Measurements from ENCODE around the gene PRKCH. TPM values are rescaled to one million over a fixed set of nuclear protein-coding genes. Genes with fewer than 3 reads are reported as not detected.

PRKCH gene
- total RNA-seq, 1 donor from 2014 or later = 9.0 TPM

GRCh38 chr14:61342932-61343331 is 21.6 kb downstream of the PRKCH start:
- H3K36me3 Mint-ChIP-seq = no peaks in the 10 kb centered on the region
- H3K27ac Mint-ChIP-seq = no peak overlapping the region
- peaks cover 18% of the 10 kb centered on the region for H3K4me1 Mint-ChIP-seq
- no peak for TF ChIP-seq CTCF (IDR thresholded peaks at IDR 0.05; ENCODE audit: unreplicated experiment)
- H3K9me3 Mint-ChIP-seq = no peaks in the 10 kb centered on the region
- no peaks in the 10 kb centered on the region for H3K27me3 Mint-ChIP-seq (ENCODE audit: low read depth)
- DNase-seq (ENCODE audit: low spot score in 2 of 2, unreplicated experiment in 2 of 2) = no peak
- no peak overlapping the region for H3K4me3 Mint-ChIP-seq

- no peaks in the 10 kb centered on the region for H3K27me3 Mint-ChIP-seq (ENCODE audit: low read depth)
- no peaks in the 10 kb centered on the region for H3K9me3 Mint-ChIP-seq
- H3K27ac Mint-ChIP-seq = no peak overlapping the region
- no peak overlapping the region for H3K4me3 Mint-ChIP-seq
- no peaks in the 10 kb centered on the region for H3K36me3 Mint-ChIP-seq
- H3K4me1 Mint-ChIP-seq = peaks cover 13% of the 10 kb centered on the region
- no peak for DNase-seq (ENCODE audit: low spot score in 2 of 2, unreplicated experiment in 2 of 2)
- TF ChIP-seq CTCF (IDR thresholded peaks at IDR 0.05; ENCODE audit: unreplicated experiment) = no peak
Measured at GRCh38 chr14:61343471-61343870, 22.1 kb downstream of the PRKCH start.

DNA sequence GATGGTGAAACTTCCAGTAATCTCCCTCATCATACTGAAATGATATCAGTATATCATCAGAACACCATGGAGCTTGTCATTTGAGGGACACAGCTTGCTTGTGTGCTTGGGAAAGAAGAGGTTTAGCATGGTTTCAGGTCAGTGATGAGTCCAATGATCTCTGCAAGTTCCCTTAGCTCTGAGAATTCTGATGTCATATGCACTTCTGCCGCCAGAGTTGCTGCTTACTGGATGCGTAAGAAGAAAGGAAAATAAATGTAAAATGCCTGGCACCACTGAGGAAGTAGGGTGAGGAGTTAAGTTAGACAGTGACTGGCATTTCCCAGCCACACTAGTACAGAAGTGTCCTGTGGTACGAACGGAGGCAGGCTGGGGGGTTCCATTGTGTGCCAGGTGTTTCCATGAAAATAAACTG is 22.6 kb downstream of the PRKCH start:
- H3K4me3 Mint-ChIP-seq = no peak overlapping the region
- no peaks in the 10 kb centered on the region for H3K36me3 Mint-ChIP-seq
- no peak overlapping the region for H3K27ac Mint-ChIP-seq
- no peaks in the 10 kb centered on the region for H3K9me3 Mint-ChIP-seq
- TF ChIP-seq CTCF (IDR thresholded peaks at IDR 0.05; ENCODE audit: unreplicated experiment) = no peak
- H3K27me3 Mint-ChIP-seq (ENCODE audit: low read depth) = no peaks in the 10 kb centered on the region
- peaks cover 10% of the 10 kb centered on the region for H3K4me1 Mint-ChIP-seq
- no peak for DNase-seq (ENCODE audit: low spot score in 2 of 2, unreplicated experiment in 2 of 2)

- no peaks in the 10 kb centered on the region for H3K9me3 Mint-ChIP-seq
- H3K4me3 Mint-ChIP-seq = no peak overlapping the region
- no peaks in the 10 kb centered on the region for H3K36me3 Mint-ChIP-seq
- no peak for DNase-seq (ENCODE audit: low spot score in 2 of 2, unreplicated experiment in 2 of 2)
- H3K27me3 Mint-ChIP-seq (ENCODE audit: low read depth) = no peaks in the 10 kb centered on the region
- peaks cover 9% of the 10 kb centered on the region for H3K4me1 Mint-ChIP-seq
- TF ChIP-seq CTCF (IDR thresholded peaks at IDR 0.05; ENCODE audit: unreplicated experiment) = no peak
- no peak overlapping the region for H3K27ac Mint-ChIP-seq
Measured at GRCh38 chr14:61344437-61345150, 23.2 kb downstream of the PRKCH start.

DNA sequence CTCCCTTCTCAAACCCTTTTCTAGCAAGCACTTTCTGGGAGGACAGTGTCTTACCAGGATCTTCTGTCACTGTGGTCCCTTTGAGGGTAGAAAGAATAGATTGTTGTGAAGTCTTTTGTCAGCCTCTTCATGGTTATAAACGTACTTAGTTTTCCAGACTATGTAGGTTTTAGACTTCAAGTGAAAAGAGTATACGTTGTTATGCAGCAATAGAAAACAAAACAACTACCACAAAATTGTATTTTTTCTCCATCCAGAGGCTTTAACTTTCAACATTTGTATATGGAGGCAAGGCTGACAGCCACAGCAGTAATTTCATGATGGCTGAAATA is 23.7 kb downstream of the PRKCH start:
- H3K9me3 Mint-ChIP-seq = no peaks in the 10 kb centered on the region

More for the DNA sequence above, 23.7 kb downstream of the PRKCH start:
- H3K27me3 Mint-ChIP-seq (ENCODE audit: low read depth) = no peaks in the 10 kb centered on the region
- no peak for TF ChIP-seq CTCF (IDR thresholded peaks at IDR 0.05; ENCODE audit: unreplicated experiment)
- no peaks in the 10 kb centered on the region for H3K36me3 Mint-ChIP-seq
- DNase-seq (ENCODE audit: low spot score in 2 of 2, unreplicated experiment in 2 of 2) = no peak
- H3K4me3 Mint-ChIP-seq = no peak overlapping the region
- H3K4me1 Mint-ChIP-seq = peaks cover 8% of the 10 kb centered on the region
- H3K27ac Mint-ChIP-seq = no peak overlapping the region
